COLO829 (cell line): ENCODE results near the gene WNK2.

Experiments
- DNase-seq: peaks from one replicate; pipeline ENCODE4 v3.0.0; 2012; ENCODE audit warnings: low spot score

Gene WNK2

GRCh38 chr9:93185266-93186214 is 1.6 kb downstream of the WNK2 start:
- no peak for DNase-seq

GRCh38 chr9:93186215-93186945 is 2.4 kb downstream of the WNK2 start:
- DNase-seq, result no peak

- no peak for DNase-seq
Observed at GRCh38 chr9:93187047-93187446, 3.1 kb downstream of the WNK2 start.

GRCh38 chr9:93187574-93187973 is 3.6 kb downstream of the WNK2 start:
- no peak for DNase-seq

- no peak for DNase-seq
Observed at GRCh38 chr9:93188426-93189368, 4.8 kb downstream of the WNK2 start.

- no peak for DNase-seq
Observed at GRCh38 chr9:93189369-93190132, 5.6 kb downstream of the WNK2 start.

GRCh38 chr9:93190133-93190525 is 6.2 kb downstream of the WNK2 start:
- DNase-seq, result no peak

GRCh38 chr9:93190656-93191353 is 6.9 kb downstream of the WNK2 start:
- DNase-seq, result no peak

GRCh38 chr9:93191354-93191660 is 7.4 kb downstream of the WNK2 start:
- DNase-seq, result no peak

- no peak for DNase-seq
Observed at GRCh38 chr9:93192721-93193387, 8.9 kb downstream of the WNK2 start.

GRCh38 chr9:93193388-93194220 is 9.7 kb downstream of the WNK2 start:
- DNase-seq, result no peak

GRCh38 chr9:93194221-93194625 is 10.3 kb downstream of the WNK2 start:
- DNase-seq, result no peak

GRCh38 chr9:93194641-93195040 is 10.7 kb downstream of the WNK2 start:
- no peak for DNase-seq

GRCh38 chr9:93196096-93197055 is 12.4 kb downstream of the WNK2 start:
- DNase-seq, result no peak

GRCh38 chr9:93197670-93198069 is 13.7 kb downstream of the WNK2 start:
- DNase-seq, result no peak

GRCh38 chr9:93198117-93198837 is 14.3 kb downstream of the WNK2 start:
- no peak for DNase-seq

- no peak for DNase-seq
Observed at GRCh38 chr9:93198838-93199625, 15.1 kb downstream of the WNK2 start.
